ELF-1 (cell line): ENCODE data around the gene SH3YL1.

Source experiments
- DNase-seq: peaks from one replicate; pipeline ENCODE4 v3.0.0-alpha.2; 2016; ENCODE audit warnings: low read depth, low spot score

SH3YL1 gene

DNA sequence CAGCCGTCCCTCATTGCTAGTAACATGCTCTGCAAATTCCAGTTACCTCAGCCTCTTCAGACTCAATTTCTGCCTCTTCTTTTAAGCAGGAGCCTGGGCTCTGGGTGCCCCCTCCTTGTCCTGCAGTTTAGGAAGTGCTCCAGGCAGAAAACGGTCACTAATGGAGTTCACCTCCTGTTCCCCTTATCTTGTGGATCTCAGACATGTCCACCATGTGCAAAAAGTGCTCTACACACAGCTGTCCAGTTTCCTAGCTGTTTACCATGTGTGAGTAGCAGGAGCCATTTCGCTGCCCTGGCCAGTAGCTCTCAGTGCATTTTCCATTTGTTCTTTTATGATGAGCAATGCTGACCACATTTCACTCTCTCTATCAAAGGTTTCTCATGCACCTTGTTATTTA is 4.9 kb downstream of the SH3YL1 start:
- no peak for DNase-seq

DNA sequence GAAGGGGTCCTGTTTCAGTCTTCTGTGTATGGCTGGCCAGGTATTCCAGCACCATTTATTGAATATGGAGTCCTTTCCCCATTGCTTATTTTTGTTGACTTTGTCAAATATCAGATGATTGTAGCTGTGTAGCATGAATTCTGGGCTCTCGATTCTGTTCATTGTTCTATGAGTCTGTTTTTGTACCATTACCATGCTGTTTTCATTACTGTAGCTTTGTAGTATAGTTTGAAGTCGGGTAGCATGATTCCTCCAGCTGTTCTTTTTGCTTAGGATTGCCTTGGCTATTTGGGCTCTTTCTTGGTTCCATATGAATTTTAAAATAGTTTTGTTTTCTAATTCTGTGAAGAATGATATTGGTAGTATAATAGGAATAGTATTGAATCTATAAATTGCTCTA is 6.0 kb downstream of the SH3YL1 start:
- DNase-seq: no peak

DNA sequence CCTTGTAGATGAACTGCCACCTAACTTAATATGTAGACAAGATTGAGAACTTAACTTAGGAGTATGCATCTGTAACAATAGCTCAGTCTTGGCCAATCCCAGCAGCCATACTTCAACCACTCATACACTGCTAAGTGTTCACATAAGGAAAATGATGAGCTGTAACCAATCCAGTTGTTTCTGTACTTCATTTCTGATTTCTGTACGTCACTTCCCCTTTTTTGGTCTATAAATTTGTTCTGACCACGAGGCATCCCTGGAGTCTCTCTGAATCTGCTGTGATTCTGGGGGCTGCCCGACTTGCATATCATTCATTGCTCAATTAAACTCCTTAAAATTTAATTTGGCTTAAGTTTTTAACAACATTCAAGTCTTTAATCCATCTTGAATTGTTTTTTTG is 6.4 kb downstream of the SH3YL1 start:
- DNase-seq: no peak

DNA sequence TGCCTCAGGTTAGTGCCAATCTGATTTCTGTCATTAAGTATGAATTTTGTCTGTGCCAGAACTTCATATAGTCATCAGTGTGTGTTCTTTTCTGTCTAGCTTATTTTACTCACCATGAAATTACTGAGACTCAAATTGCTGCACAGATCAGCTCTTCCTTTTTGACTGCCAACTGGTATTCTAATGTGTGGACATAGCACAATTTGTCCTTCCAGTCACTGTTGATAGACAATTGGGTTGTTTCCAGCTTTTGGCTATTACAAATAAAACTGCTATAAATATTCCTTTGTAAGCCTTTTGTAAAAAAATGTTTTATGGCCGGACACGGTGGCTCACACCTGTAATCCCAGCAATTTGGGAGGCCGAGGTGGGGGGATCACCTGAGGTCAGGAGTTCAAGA is 7.7 kb downstream of the SH3YL1 start:
- DNase-seq: no peak

DNA sequence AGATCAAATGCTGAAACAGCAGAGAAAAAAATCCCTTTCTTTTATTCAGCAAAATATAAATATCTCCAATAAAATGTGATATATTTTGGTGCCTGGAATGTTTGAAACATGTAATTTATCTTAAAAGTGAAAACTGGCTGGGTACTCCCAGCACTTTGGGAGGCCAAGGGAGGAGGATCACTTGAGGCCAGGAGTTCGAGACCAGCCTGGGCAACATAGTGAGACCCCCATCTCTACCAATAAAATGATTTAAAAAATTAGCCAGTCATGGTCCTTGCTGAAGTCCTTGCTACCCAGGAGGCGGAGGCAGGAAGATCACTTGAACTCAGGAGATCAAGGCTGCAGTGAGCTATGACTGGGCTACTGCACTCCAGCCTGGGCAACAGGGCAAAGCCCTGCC is 8.6 kb downstream of the SH3YL1 start:
- DNase-seq: no peak

DNA sequence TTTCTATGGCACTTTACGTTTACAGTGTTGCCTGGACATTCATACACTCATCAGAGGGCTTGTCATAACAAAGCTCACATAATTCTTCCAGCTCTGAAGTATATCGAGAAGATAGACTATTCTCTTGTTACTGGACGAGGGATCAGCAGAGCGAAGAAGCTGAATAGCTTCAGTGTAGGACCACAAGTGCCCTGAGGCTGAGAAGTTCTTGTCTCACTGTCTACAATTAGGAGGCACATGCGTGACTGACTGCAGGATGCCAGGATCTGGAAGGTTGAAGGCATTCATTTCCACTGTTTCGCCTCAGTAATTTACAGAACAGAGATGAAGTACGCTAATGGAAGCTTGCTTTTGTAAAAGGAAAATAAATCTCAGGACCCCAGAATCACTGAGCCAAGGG is 9.6 kb downstream of the SH3YL1 start:
- peak; percentile 16 for DNase-seq

DNA sequence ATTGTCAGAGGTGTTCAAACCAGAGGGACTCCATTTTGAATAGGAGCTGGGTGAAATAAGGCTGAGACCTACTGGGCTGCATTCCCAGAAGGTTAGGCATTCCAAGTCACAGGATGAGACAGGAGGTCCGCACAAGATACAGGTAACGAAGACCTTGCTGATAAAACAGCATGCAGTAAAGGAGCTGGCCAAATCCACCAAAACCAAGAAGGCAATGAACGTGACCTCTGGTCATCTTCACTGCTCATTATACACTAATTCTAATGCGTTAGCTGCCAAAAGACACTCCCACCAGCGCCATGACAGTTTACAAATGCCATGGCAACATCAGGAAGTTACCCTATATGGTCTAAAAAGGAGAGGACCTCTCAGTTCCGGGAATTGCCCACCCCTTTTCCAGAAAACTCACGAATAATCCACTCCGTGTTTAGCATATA is 10.6 kb downstream of the SH3YL1 start:
- DNase-seq: no peak

DNA sequence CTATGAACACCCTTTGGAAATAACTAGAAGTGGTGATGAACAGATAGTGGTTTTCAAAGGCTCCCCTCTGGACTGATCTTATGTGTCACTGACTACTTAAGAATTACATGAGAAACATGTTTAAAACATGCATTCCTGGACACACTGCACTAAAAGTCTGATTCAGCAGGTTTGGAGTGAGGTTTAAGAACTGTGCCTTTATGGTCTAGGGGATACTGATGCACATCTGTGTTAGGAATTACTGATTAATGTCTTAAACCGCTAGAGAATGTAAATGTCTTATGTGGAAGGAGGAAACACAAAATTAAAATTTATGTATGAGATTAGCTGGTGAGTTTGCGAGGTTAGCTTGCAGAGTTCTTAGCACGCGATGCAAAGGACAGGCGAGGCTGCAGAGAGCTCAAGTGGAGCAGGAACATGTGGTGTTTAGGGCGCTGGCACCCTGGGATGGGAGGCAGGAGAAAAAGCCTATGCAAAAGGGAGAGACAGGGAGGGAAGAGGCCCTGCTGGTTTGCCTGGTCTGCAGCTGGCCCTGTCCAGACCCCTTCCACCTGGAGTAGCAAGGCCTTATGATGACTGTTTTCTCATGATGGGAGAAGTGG is 11.7 kb downstream of the SH3YL1 start:
- DNase-seq: no peak

DNA sequence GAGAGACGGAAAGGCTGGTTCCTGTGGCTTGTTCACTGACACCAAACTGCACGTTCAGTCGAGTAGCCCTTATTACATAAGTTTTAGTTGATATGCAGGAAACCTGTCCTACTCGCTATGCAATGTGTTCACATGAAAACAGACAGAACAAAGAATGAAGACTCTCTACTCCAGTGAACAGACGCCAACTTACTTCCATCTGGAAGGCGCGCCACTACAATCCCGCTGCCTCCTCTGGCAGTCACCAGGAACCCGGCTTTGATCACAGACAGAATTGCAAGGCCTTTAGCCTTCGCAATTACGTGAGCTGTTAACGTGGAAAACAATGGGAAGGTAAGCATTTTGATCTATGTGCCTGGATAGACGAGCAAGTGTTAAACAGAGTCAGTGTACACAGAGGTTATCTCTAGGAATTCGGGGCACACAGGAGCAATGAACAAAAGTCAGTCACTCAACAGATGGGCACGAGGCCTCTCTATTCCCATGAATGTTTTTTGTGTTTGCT is 14.2 kb downstream of the SH3YL1 start:
- no peak for DNase-seq

DNA sequence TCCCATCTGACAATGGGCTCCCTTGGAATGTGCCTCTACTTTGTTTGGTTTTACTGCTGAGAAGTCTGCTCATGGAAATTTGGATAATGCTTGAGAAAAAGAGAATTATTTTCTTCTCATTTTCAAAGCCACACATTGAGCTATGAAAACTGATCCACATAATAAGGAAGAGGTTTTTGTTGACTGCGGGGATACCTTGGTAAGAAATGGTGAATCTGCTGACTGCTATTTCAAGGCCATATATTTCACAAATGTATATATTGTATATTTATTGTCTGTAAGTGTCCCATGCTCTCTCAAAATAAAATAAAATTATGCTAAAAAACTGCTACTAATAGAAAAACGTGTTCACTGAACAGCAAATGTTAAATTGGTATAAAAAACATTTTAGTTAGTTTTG is 15.1 kb downstream of the SH3YL1 start:
- DNase-seq: no peak

DNA sequence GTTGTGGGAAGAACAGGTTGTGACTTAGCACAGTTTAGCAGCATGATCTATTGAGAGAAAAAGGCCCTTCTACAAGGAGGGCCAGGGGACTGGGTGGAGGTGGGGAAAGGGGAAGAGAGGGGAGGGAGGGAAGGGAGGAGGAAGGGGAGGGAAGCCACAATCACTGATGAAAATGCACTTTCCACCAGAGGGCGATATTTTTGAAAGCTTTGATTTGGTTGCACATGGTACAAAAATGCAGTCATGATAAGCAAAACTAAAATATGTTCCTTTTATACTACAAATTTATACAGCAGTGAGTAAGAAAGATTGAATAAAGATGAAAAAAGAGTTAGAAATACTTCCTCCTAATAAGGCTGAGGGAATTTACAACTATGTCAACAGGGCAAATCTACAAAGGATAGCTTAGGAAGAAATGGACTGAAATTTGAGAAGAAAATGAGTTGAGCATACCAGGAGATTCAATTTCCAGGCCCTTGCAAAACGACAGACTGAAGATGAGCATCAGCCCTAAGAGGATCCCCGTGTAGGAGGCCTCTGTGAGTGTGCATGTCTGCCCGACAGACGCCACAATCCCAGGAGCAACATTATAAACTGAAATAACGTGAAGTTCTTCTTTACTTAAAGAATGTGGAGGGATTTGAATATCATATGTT is 17.2 kb downstream of the SH3YL1 start:
- DNase-seq: peak; percentile 42

DNA sequence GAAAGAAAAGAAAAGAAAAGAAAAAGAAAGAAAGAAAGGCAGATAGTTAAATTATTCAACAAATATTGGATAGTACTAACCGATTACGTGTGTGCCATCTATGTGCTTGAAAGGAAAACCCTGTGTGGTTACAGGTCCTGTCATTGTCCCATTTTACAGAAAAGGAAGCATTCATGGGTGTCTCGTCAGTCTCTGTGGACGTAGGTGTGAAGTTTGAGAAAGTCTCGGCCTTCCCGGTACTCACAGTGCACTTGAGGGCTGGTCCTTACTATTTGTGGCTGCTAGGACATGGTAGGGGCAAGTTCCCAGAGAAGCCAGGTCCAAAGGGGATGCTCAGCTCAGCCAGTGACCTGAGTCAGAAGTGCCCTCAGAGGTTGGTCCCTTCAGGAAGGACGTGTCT is 19.3 kb downstream of the SH3YL1 start:
- DNase-seq: no peak

DNA sequence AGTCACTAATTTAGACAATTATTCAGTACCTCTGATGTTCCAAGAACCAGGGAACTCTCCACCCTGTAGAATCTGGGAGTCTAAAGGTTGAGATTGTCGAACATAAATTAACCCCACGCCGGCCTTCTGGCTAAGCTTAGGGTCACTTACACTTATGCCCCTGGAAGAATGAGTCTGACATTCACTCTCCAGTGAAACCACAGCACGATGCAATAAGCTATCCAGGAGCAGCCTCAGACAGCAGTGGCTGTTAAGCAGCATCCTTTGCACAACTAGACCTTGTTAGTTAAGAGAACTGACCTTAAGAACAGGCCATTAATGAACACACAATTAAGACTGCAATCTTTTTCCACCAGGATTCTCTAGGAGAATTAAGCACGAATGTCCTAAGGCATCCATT is 25.0 kb downstream of the SH3YL1 start:
- DNase-seq: no peak

DNA sequence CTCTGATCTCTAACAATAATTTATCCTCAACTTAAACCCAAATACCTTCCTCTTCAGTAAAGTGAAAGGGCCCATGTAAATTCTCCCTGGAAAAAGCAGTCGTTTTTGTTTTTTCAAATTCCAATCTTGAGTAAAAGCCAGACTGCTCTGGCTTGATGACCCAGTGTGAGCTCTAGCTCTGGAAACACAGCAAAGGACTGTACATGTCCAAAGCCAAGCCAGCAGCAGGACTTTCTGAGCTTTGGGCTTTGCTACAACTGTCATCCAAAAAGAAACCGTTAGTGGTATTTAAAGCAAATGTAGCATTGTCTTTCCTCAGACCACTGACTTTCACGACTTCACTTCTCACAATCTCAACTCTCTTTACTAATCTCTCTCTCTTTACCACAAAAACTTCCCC is 25.4 kb downstream of the SH3YL1 start:
- no peak for DNase-seq

DNA sequence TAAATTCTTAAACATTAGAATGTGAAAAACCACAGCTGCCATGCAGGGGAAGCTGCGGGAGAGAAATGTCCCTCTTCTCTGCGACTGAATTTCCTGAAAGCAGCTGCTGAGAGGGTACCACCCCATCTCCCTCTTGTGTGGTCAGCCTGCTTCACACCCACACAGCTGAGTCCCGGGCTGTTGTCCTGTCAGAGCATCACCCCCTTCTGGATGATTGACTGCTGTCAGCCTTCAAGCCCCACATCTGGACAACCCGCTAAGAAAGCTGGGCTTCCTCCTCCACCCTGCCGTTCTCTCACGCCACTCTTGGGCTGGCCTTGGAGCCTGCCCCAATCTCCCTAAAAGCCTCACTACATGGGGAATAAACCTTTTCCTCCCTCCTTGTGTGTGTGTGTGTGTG is 26.0 kb downstream of the SH3YL1 start:
- DNase-seq: no peak

DNA sequence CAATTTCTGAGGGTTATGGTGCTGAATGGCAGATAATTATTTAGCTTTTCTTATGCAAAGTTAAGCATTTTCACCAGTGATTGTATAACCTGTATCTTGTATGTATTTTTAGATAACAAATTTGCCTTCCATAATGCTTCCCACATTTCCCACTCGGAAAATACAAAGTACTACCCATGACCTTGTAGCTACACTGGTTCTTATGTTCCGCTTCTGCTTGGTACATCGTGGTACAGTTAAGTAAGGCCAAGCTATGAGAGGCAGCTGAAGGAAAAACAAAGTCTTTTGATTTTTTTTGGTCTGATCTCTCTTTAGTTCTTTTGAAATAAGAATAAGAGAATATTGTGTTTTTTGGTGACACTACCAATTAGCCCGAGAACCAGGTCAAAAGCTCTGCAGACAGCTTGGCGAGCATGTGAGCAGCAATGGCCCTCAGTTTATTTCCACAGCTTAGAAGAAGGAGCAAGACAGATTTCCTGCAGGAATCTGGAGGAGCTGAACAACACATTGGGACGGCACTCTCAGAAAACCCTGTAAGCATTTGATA is 26.8 kb downstream of the SH3YL1 start:
- no peak for DNase-seq

DNA sequence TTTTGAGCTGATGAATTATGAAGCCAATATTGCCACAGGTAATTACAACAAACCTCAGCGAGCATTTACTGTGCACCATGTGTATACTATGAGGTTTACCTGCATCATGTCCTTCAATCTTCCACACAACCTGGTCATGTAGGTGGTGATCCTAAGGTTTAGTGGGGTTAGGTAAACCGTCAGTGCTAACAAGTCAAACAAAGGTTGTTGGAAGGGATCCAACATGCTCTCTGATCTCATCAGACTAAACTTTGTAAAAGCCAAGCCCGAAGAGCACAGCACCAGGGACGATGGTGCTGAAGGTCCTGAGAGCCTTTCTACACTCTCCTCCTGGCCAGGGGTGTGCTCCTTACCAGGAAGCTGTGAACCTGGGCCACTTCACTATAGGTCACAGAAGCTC is 29.4 kb downstream of the SH3YL1 start:
- DNase-seq: no peak

DNA sequence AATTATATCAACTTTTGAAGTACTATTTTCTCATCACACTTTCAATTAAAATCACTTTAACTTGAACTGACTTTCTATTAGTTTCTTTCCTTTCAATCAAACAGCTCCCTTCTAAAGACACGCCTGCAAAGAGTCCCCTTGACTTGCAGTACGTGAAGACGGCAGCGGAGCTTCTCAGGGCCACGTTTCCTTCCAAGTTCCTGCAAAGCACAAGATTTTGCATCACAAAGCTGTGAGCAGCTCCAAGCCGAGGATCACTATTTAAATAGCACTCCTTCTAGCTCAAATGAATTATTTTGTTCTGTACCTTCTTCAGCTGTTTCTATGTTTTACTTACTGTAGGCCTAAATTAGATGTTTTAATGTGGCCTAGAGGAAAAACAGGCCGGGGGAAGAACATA is 30.8 kb downstream of the SH3YL1 start:
- DNase-seq: peak; percentile 24

DNA sequence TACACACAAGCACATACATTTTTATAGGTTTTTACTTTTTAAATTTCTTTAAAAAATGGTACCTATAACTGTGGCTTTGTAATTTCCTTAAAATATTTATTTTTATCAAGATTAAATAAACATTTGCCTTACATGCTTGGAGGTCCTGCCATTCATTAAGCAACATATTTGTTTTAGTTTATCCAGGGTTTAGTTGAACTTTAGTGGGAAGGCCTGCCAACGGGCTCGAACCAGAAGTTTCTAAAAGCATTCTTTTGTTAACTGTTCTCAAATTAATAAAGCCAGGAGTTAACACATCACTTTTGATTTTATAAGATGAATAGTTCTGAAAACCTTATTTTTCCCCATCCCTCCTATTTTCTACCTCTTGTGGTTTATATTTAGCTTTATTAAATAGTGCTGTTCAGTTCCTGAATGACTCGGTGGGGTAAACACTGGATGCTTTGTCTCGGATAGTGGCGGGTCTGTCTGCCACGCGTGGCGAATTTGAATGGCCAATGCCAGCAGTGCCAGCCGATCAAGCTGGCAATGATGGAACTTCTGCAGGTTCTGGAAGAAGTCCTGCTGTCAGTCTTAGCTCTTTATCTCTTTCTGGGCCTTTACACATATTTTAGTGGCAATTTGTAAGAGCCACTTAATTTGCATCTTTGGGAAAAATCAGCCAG is 32.2 kb downstream of the SH3YL1 start:
- DNase-seq: no peak

DNA sequence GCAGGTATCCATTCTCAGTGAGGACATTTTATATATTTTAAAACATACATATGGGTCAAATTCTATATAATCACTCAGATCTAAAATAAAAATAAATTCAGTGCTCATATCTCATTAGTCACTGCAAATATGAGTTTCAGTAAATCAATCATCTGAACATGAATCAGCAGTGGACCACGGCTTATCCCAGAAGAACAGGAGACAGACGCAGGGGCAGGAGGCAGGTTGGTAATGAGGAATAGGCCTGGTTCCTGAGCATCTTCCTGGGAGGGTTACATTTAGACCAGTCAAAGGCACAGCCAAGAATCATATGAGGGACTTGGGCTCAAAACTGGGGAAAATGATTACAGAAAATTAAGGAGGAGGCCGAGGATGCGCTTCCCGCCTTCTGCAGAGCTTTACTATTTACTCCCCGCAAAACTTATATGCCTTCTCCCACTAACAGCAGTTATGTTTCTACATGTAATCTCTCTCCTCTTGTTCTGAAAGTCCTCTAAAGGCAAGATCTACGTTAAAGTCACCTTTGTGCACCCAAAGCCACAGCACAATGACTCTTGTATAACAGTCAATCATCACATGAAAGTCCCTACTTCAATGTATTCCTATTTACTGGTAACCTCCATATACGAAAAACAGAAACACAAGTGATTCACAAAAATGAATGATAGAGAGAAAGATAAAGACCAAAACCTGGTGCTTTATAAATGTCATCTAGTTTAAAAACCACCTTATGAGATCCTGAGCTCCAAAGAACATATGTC is 35.1 kb downstream of the SH3YL1 start:
- no peak for DNase-seq

DNA sequence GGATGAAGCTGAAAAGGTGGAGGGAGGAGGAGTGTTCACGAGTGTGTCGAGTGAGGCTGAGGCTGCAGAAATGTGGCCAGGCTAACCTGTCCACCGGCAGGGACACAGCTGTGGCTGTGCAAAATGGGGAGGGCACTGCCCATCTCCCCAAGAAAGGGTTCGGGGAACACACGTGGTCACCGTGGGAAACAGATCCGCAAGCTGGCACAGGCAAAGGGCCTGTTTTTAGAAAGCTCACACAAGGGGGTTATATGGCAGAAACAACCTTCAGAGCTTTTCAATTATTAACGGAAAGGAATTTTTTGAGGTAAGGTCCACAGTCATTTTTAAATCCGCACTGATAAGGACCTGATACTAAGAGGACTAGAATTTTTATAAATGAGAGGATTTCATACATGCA is 35.7 kb downstream of the SH3YL1 start:
- no peak for DNase-seq
